ENCODE results near the gene AMZ1. TPM values are rescaled to one million over a fixed set of nuclear protein-coding genes. Genes with fewer than 3 reads are reported as not detected.

The AMZ1 gene
- total RNA-seq, 1 experiment from 2014 or later: 0.74 TPM

DNA sequence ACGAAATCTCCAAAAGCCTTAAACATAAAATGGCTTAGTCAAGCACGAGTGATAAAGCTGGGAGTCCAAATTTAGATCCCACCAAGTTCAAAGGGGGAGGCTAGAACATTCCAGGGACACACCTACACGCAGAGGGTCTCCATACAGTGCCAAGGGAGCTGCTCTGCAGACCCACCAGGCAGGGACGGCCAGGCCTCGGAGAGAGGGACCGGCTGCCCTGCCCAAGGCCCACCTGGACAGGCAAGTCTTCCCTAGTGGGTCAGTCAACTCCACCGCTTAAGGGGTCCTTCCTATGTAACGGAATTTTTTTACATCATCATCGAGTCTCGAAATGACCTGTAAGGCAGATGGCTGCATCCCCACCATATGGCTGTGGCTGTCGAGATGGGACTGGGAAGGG is 28.5 kb downstream of the AMZ1 start:
- no peak overlapping the region for H2AK5ac ChIP-seq (ENCODE audit: insufficient read length, low read length)
- no peaks in the 10 kb centered on the region for H3K79me1 ChIP-seq (ENCODE audit: insufficient read depth, low read depth, low read length, poor library complexity, severe bottlenecking)
- Mint-ChIP-seq H3K36me3 (ENCODE audit: insufficient read depth in 1 of 3, low read depth in 3 of 3) (peaks cover 21 to 51% (median 48%) of the 10 kb centered on the region in 3 experiments), H3K9me3 (no peaks in the 10 kb centered on the region), H3K27me3 (ENCODE audit: low read depth) (no peaks in the 10 kb centered on the region), H3K4me1 (peaks cover 3 to 14% of the 10 kb centered on the region in 2 experiments; a peak in 3 of 4 replicates), H3K27ac (peak overlapping the region in 2 of 3 experiments; percentile 13 to 89; a peak in 2 of 7 replicates), H3K4me3 (no peak overlapping the region)
- no peaks in the 10 kb centered on the region for H3K4me1 ChIP-seq (ENCODE audit: insufficient read depth, low read length)
- no peak overlapping the region for H3K14ac ChIP-seq (ENCODE audit: insufficient read depth, low read length)
- TF ChIP-seq, protein P1, sequence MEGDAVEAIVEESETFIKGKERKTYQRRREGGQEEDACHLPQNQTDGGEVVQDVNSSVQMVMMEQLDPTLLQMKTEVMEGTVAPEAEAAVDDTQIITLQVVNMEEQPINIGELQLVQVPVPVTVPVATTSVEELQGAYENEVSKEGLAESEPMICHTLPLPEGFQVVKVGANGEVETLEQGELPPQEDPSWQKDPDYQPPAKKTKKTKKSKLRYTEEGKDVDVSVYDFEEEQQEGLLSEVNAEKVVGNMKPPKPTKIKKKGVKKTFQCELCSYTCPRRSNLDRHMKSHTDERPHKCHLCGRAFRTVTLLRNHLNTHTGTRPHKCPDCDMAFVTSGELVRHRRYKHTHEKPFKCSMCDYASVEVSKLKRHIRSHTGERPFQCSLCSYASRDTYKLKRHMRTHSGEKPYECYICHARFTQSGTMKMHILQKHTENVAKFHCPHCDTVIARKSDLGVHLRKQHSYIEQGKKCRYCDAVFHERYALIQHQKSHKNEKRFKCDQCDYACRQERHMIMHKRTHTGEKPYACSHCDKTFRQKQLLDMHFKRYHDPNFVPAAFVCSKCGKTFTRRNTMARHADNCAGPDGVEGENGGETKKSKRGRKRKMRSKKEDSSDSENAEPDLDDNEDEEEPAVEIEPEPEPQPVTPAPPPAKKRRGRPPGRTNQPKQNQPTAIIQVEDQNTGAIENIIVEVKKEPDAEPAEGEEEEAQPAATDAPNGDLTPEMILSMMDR (conservative IDR thresholded peaks at IDR 0.05): no peak
- no CpG with 5 or more reads among the region's 11 CpGs for WGBS (ENCODE audit: extremely low coverage, insufficient read length, low lambda C conversion rate)
- no peaks in the 10 kb centered on the region for H3K79me2 ChIP-seq (ENCODE audit: insufficient read depth, low read length)
- no peak overlapping the region for H3T11ph ChIP-seq (ENCODE audit: low read length)
- no peak overlapping the region for H2BK120ac ChIP-seq (ENCODE audit: low read depth, low read length, poor library complexity, severe bottlenecking)
- no peak overlapping the region for H2BK20ac ChIP-seq (ENCODE audit: low read depth, low read length, poor library complexity, severe bottlenecking)
- H3K56ac ChIP-seq (ENCODE audit: insufficient read length, low read depth, low read length): no peak overlapping the region
- no peak overlapping the region for H4K8ac ChIP-seq (replicated peaks; ENCODE audit: insufficient read length, low read depth, low read length)
- no peak for DNase-seq
- no peak overlapping the region for H4K5ac ChIP-seq (ENCODE audit: insufficient read length, low read depth, low read length)
- no peak overlapping the region for H3K4me2 ChIP-seq (ENCODE audit: insufficient read depth, insufficient read length, low read length)
- no peak overlapping the region for H2BK15ac ChIP-seq (ENCODE audit: low read depth, low read length)
- no peaks in the 10 kb centered on the region for H3K23me2 ChIP-seq (ENCODE audit: insufficient read length, low read depth, low read length, poor library complexity, severe bottlenecking)
- H3K9ac ChIP-seq (ENCODE audit: extremely low read depth, insufficient read length, low read length): no peak overlapping the region
- H3K23ac ChIP-seq (ENCODE audit: insufficient read length, low read depth, low read length): no peak overlapping the region
- no peak overlapping the region for H3K27ac ChIP-seq (ENCODE audit: insufficient read length, low read depth, low read length)
- H3K18ac ChIP-seq (ENCODE audit: insufficient read length, low read depth, low read length): no peak overlapping the region
- H3K27me3 ChIP-seq (ENCODE audit: insufficient read depth, low read length): no peaks in the 10 kb centered on the region
- H2AFZ ChIP-seq (ENCODE audit: low read length): no peak overlapping the region
- H3K9me3 ChIP-seq (ENCODE audit: control insufficient read depth, low read depth, low read length): no peaks in the 10 kb centered on the region
- no peak overlapping the region for H4K91ac ChIP-seq (ENCODE audit: insufficient read length, low read depth, low read length)
- H2BK5ac ChIP-seq (ENCODE audit: insufficient read length, low read length): no peak overlapping the region
- no peak overlapping the region for H2BK12ac ChIP-seq (ENCODE audit: insufficient read length, low read depth, low read length)
- H4K20me1 ChIP-seq (ENCODE audit: control insufficient read depth, insufficient read depth, insufficient read length): no peaks in the 10 kb centered on the region
- no peak overlapping the region for H3K4ac ChIP-seq (ENCODE audit: low read depth, low read length)

All from H9 (cell line).